Testis (tissue), 3 donors: Measurements from ENCODE around the gene POMGNT1. TPM values are rescaled to one million over a fixed set of nuclear protein-coding genes. Genes with fewer than 3 reads are reported as not detected.

Experiments used
- DNase-seq: peaks from one replicate; pipeline ENCODE4 v3.0.0-alpha.2; 2019
- H3K27ac ChIP-seq, 2 donors: fragments of 200-600 bp; sonication (generic); one replicate each; pipeline ENCODE4 v1.5.1; 2019
- H3K27me3 ChIP-seq: fragments of 200-600 bp; sonication (generic); one replicate; pipeline ENCODE4 v1.5.1; 2019
- H3K36me3 ChIP-seq: fragments of 200-600 bp; sonication (generic); one replicate; pipeline ENCODE4 v1.5.1; 2017; ENCODE audit warnings: low read depth; ENCODE audit errors: missing control alignments
- H3K4me1 ChIP-seq: fragments of 200-600 bp; sonication (generic); one replicate; pipeline ENCODE4 v1.5.1; 2019
- H3K4me3 ChIP-seq, 2 donors: fragments of 200-600 bp; sonication (generic); one replicate each; pipeline ENCODE4 v1.5.1; 2017 to 2019
- H3K9me3 ChIP-seq: fragments of 200-600 bp; sonication (generic); one replicate; pipeline ENCODE4 v1.5.1; 2017
- CTCF ChIP-seq, 3 experiments: fragments of 450-650 bp in 2 of 3; fragments of 200-600 bp in 1 of 3; sonication (generic) in 1 of 3; IDR thresholded peaks; one replicate each; pipeline ENCODE4 v1.5.1; 2016 to 2019; ENCODE audit warnings: antibody characterized with exemption in 3 of 3, mild to moderate bottlenecking in 2 of 3, moderate library complexity in 1 of 3
- POLR2A ChIP-seq: fragments of 450-650 bp; IDR thresholded peaks from one replicate; pipeline ENCODE4 v1.6.1; 2017; ENCODE audit warnings: antibody characterized with exemption, mild to moderate bottlenecking, moderate library complexity
- WGBS, 2 donors: methylation state at CpG; one replicate each; pipeline ENCODE4 v1.1.5; 2018; 5-methylcytosine and 5-hydroxymethylcytosine counted together
- intact Hi-C: fragments of 100-400 bp; cut with DNase I; formaldehyde crosslinking; loops from one replicate; pipeline ENCODE4 v1.15.1; 2023; ENCODE audit warnings: low total_unique reads
- polyA plus RNA-seq: library from polyadenylated mRNA; stranded (reverse); fragments of 350-450 nt; fragmentation: Illumina TruSeq; extraction: RNeasy Lipid Tissue Mini Kit (QIAGEN cat#74804); gene quantifications from one replicate; pipeline ENCODE4 v1.2.3, GENCODE V29; 2014; ENCODE audit warnings: low read depth, low replicate concordance; ENCODE audit not compliant: insufficient read depth
- total RNA-seq, 2 donors: library from RNA; depleted of rRNA; stranded (reverse); fragments of >200 nt; gene quantifications; one replicate each; pipeline ENCODE4 v1.2.3, GENCODE V29; 2016

Gene POMGNT1
- total and polyA plus RNA-seq, 3 donors from 2014 or later = 84.9 to 133 (median 112) TPM

GRCh38 chr1:46175243-46175642 is 23.0 kb downstream of the POMGNT1 start:
- Histone ChIP-seq H3K4me1 (peaks cover 14% of the 10 kb centered on the region), H3K27me3 (no peaks in the 10 kb centered on the region), H3K4me3 (no peak overlapping the region), H3K9me3 (no peaks in the 10 kb centered on the region), H3K36me3 (no peaks in the 10 kb centered on the region), H3K27ac (peak overlapping the region; percentile 9 to 55)
- TF ChIP-seq POLR2A = no peak
- DNase-seq = no peak
- 70 to 84% methylated on average over 3 of the region's 3 CpGs for WGBS, 2 donors
- intact Hi-C loops = no loop called here

- H3K27me3 ChIP-seq = no peaks in the 10 kb centered on the region
- H3K36me3 ChIP-seq = no peaks in the 10 kb centered on the region
- peak; percentile 47 for DNase-seq
- peaks cover 14% of the 10 kb centered on the region for H3K4me1 ChIP-seq
- no peak within 1 kb of the TSS for H3K4me3 ChIP-seq
- 53% methylated on average over 11 of the region's 11 CpGs for WGBS, 2 donors
- TF ChIP-seq CTCF (IDR thresholded peaks at IDR 0.05) (no peak), POLR2A (no peak)
- intact Hi-C loops = no loop called here
- H3K9me3 ChIP-seq = no peaks in the 10 kb centered on the region
- peak within 1 kb of the TSS; percentile 9 to 55 for H3K27ac ChIP-seq
Measured at GRCh38 chr1:46174448-46175231, 23.6 kb downstream of the POMGNT1 start, which contains the start of gene TSPAN1. TSS of gene TSPAN1 (plus strand) at chr1:46175087. CDS start at chr1:46181108, 6,021 bp downstream.

- Histone ChIP-seq H3K27ac (no peak overlapping the region), H3K36me3 (no peaks in the 10 kb centered on the region), H3K4me3 (no peak overlapping the region), H3K4me1 (peaks cover 14% of the 10 kb centered on the region), H3K9me3 (no peaks in the 10 kb centered on the region), H3K27me3 (no peaks in the 10 kb centered on the region)
- WGBS, 2 donors = 53% methylated on average over 4 of the region's 4 CpGs; no CpG with 5 or more reads in 1 of the 2 donors
- TF ChIP-seq CTCF (IDR thresholded peaks at IDR 0.05) = no peak
- intact Hi-C loops = no loop called here
- DNase-seq = no peak
Measured at GRCh38 chr1:46173361-46173856, 24.8 kb downstream of the POMGNT1 start.

- H3K9me3 ChIP-seq = no peaks in the 10 kb centered on the region
- TF ChIP-seq CTCF (IDR thresholded peaks at IDR 0.05) = no peak
- TF ChIP-seq POLR2A = no peak
- WGBS, 2 donors = 93 to 96% methylated on average over 4 of the region's 4 CpGs
- H3K4me3 ChIP-seq = no peak overlapping the region
- intact Hi-C loops = no loop called here
- no peak overlapping the region for H3K27ac ChIP-seq
- DNase-seq = no peak
- no peaks in the 10 kb centered on the region for H3K36me3 ChIP-seq
- H3K4me1 ChIP-seq = peaks cover 14% of the 10 kb centered on the region
- H3K27me3 ChIP-seq = no peaks in the 10 kb centered on the region
Measured at GRCh38 chr1:46172321-46172720, 25.9 kb downstream of the POMGNT1 start.

GRCh38 chr1:46171871-46172270 is 26.4 kb downstream of the POMGNT1 start:
- TF ChIP-seq CTCF (IDR thresholded peaks at IDR 0.05) = no peak
- no peak for TF ChIP-seq POLR2A
- Histone ChIP-seq H3K36me3 (no peaks in the 10 kb centered on the region), H3K4me3 (no peak overlapping the region), H3K27ac (no peak overlapping the region), H3K4me1 (peaks cover 18% of the 10 kb centered on the region), H3K9me3 (no peaks in the 10 kb centered on the region), H3K27me3 (no peaks in the 10 kb centered on the region)
- intact Hi-C loops = no loop called here
- 24 to 56% methylated on average over 6 of the region's 6 CpGs for WGBS, 2 donors
- no peak for DNase-seq
